B cell (primary cell): ENCODE results near the gene MYO9B. TPM values are rescaled to one million over a fixed set of nuclear protein-coding genes. Genes with fewer than 3 reads are reported as not detected.

Experiments used
- ATAC-seq: fragments of 200-7000 bp; cut with Tn5 transposase; one replicate; pipeline ENCODE4 v1.10.0; 2021; ENCODE audit warnings: low read depth, mild to moderate bottlenecking, moderate number of reproducible peaks, moderate library complexity
- CTCF ChIA-PET: fragments of 350-600 bp; sonication (Branson Sonifier 250); formaldehyde crosslinking; loops from one replicate; lab custom pipeline; 2021; ENCODE audit warnings: antibody characterized with exemption, inconsistent platforms; lab: Charles Lee
- POLR2A ChIA-PET: fragments of 350-600 bp; sonication (Branson Sonifier 250); formaldehyde crosslinking; loops from one replicate; lab custom pipeline; 2021; ENCODE audit warnings: antibody characterized with exemption; lab: Charles Lee
- DNase-seq: peaks from one replicate; pipeline ENCODE4 v3.0.0; 2013
- H2AFZ ChIP-seq: 2 replicates; pipeline ENCODE4 v1.6.1; 2012; ENCODE audit warnings: mild to moderate bottlenecking, low read depth, low read length; ENCODE audit not compliant: insufficient read depth, poor library complexity, severe bottlenecking
- H3K27ac ChIP-seq, 2 donors: 1 replicate in 1 of 2; 2 replicates in 1 of 2; pipeline ENCODE4 v1.5.1; 2012 to 2013; ENCODE audit warnings: low read length in 2 of 2, mild to moderate bottlenecking in 2 of 2, moderate library complexity in 1 of 2
- H3K27me3 ChIP-seq, 4 experiments: fragments of 200-600 bp in 1 of 4; sonication (generic) in 1 of 4; replicated peaks in 1 of 4; 1 replicate in 2 of 4; 2 replicates in 2 of 4; pipeline versions ENCODE4 v1.6.1 to v1.7.0; 2013 to 2016; ENCODE audit warnings: low read length in 3 of 4, mild to moderate bottlenecking in 2 of 4, mixed read lengths in 1 of 4, moderate library complexity in 1 of 4; ENCODE audit not compliant: insufficient read depth in 4 of 4, control insufficient read depth in 3 of 4; ENCODE audit errors: control extremely low read depth in 1 of 4
- H3K36me3 ChIP-seq, 2 experiments: replicated peaks in 1 of 2; 1 replicate in 1 of 2; 2 replicates in 1 of 2; pipeline versions ENCODE4 v1.6.1 to v1.7.1; 2013; ENCODE audit warnings: low read length in 1 of 2; ENCODE audit not compliant: insufficient read depth in 2 of 2, control insufficient read depth in 1 of 2; ENCODE audit errors: control extremely low read depth in 1 of 2, extremely low read depth in 1 of 2
- H3K4me1 ChIP-seq, 2 donors: fragments of 200-600 bp in 1 of 2; sonication (generic) in 1 of 2; 1 replicate in 1 of 2; 2 replicates in 1 of 2; pipeline versions ENCODE4 v1.5.1 to v1.6.1; 2013 to 2017; ENCODE audit warnings: low read length in 2 of 2; ENCODE audit not compliant: control insufficient read depth in 2 of 2, insufficient read depth in 2 of 2
- H3K4me2 ChIP-seq: replicated peaks from 2 replicates; pipeline ENCODE3; 2012; ENCODE audit warnings: mild to moderate bottlenecking, low read depth, low read length; ENCODE audit not compliant: poor library complexity, severe bottlenecking
- H3K4me3 ChIP-seq, 5 experiments: fragments of 200-600 bp in 1 of 5; sonication (generic) in 1 of 5; 1 replicate in 3 of 5; 2 replicates in 2 of 5; pipeline versions ENCODE4 v1.5.1 to v1.7.0; 2011 to 2016; ENCODE audit warnings: low read length in 4 of 5, mild to moderate bottlenecking in 4 of 5, low read depth in 2 of 5, control low read depth in 1 of 5, moderate library complexity in 1 of 5; ENCODE audit not compliant: insufficient read depth in 1 of 5; ENCODE audit errors: control extremely low read depth in 1 of 5, extremely low read depth in 1 of 5
- H3K79me2 ChIP-seq: fragments of 200-600 bp; sonication (generic); one replicate; pipeline ENCODE4 v1.6.0; 2016; ENCODE audit warnings: low read length; ENCODE audit not compliant: control insufficient read depth, insufficient read depth
- H3K9ac ChIP-seq: fragments of 200-600 bp; sonication (generic); 2 replicates; pipeline ENCODE4 v1.6.1; 2017; ENCODE audit warnings: mild to moderate bottlenecking, low read length, moderate library complexity
- H3K9me3 ChIP-seq, 3 donors: one replicate each; pipeline versions ENCODE4 v1.6.1 to v1.7.1; 2013; ENCODE audit warnings: low read length in 2 of 3; ENCODE audit not compliant: control insufficient read depth in 2 of 3, insufficient read depth in 1 of 3; ENCODE audit errors: control extremely low read depth in 1 of 3
- H4K20me1 ChIP-seq: 2 replicates; pipeline ENCODE4 v1.6.0; 2012; ENCODE audit warnings: mild to moderate bottlenecking, low read length; ENCODE audit not compliant: insufficient read depth, control insufficient read depth, poor library complexity, severe bottlenecking
- H3K27ac Mint-ChIP-seq: one replicate; pipeline ENCODE4 v1.8.0; 2021; ENCODE audit warnings: mixed read lengths
- H3K27me3 Mint-ChIP-seq: one replicate; pipeline ENCODE4 v1.8.0; 2021; ENCODE audit warnings: mixed read lengths
- H3K4me1 Mint-ChIP-seq: one replicate; pipeline ENCODE4 v1.8.0; 2021; ENCODE audit warnings: mixed read lengths
- H3K4me3 Mint-ChIP-seq: one replicate; pipeline ENCODE4 v1.8.0; 2021; ENCODE audit warnings: mixed read lengths
- H3K9me3 Mint-ChIP-seq: one replicate; pipeline ENCODE4 v1.8.0; 2022; ENCODE audit warnings: mixed read lengths; ENCODE audit not compliant: insufficient read depth
- EZH2 ChIP-seq: IDR thresholded peaks from 2 replicates; pipeline ENCODE4 v1.6.1; 2012; ENCODE audit warnings: borderline replicate concordance, low read depth, mild to moderate bottlenecking, moderate library complexity, low read length; ENCODE audit not compliant: insufficient read depth, poor library complexity, severe bottlenecking
- WGBS: methylation state at CpG from one replicate; pipeline ENCODE4 v1.1.5; 2013; ENCODE audit warnings: missing lambda C conversion rate; ENCODE audit not compliant: insufficient coverage; 5-methylcytosine and 5-hydroxymethylcytosine counted together
- intact Hi-C: fragments of 100-400 bp; cut with micrococcal nuclease; formaldehyde crosslinking; loops from one replicate; pipeline ENCODE4 v1.10.0; 2022
- polyA plus RNA-seq: library from polyadenylated mRNA; depleted of rRNA; stranded (reverse); fragments of >200 nt; gene quantifications from 2 replicates; pipeline ENCODE4 v1.2.3, GENCODE V29; 2012
- total RNA-seq, 2 donors: library from RNA; stranded (reverse); fragments of 120-200 nt in 1 of 2; gene quantifications; 1 replicate in 1 of 2; 2 replicates in 1 of 2; pipeline versions ENCODE4 v1.2.3 to v1.2.4, GENCODE V29; 2013 to 2022
- TF ChIP-seq, protein P1 (sequence below): fragments of 200-600 bp; IDR thresholded peaks from one replicate; pipeline ENCODE4 v1.8.0; 2022; ENCODE audit warnings: antibody characterized with exemption, mild to moderate bottlenecking

MYO9B gene
- total and polyA plus RNA-seq, 2 donors (not counting 1 experiment from before 2014, with no cell fraction given), result 256 to 273 TPM

DNA sequence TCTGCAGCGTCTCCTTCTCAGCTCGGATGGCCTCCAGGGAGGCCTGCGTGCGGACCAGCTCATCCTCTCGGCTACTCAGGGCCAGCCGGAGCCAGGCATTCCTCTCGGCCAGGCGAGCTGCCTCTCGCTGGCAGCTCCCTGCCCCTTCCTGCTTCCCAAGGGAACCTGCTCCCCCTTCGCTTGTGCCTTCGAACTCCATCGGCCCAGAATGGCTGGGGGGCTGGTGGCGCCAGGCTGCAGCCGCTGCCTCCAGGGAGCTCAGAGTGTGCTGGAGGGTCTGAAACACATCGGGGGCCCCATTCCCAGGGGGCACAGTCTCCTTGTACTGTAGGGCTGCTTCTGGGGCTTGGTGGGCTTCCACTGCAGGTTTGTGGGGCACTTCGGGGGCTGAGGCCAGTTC is 187.0 kb downstream of the MYO9B start:
- no peak for DNase-seq
- Mint-ChIP-seq H3K9me3 (no peaks in the 10 kb centered on the region), H3K4me1 (peaks cover 18% of the 10 kb centered on the region), H3K4me3 (no peak overlapping the region), H3K27me3 (no peaks in the 10 kb centered on the region), H3K27ac (no peak overlapping the region)
- H3K36me3 ChIP-seq, result no peaks in the 10 kb centered on the region
- intact Hi-C loops, result no loop called here
- H3K9ac ChIP-seq, result no peak overlapping the region
- ChIA-PET POLR2A (no interaction called here), CTCF (interaction anchor here (1.1 to 4.1 kb wide), 5 partner anchors 11 to 79 kb away, joined by 3 to 46 read pairs (median 4); partner anchors contain the start of gene ANKLE1)
- H3K27ac ChIP-seq, result no peak overlapping the region
- H3K9me3 ChIP-seq, result peaks cover 0 to 20% (median 6%) of the 10 kb centered on the region in 3 donors
- no peak overlapping the region for H3K4me3 ChIP-seq
- peaks cover 0 to 23% of the 10 kb centered on the region in 2 donors for H3K4me1 ChIP-seq
- no peak for TF ChIP-seq EZH2
- TF ChIP-seq, protein P1, sequence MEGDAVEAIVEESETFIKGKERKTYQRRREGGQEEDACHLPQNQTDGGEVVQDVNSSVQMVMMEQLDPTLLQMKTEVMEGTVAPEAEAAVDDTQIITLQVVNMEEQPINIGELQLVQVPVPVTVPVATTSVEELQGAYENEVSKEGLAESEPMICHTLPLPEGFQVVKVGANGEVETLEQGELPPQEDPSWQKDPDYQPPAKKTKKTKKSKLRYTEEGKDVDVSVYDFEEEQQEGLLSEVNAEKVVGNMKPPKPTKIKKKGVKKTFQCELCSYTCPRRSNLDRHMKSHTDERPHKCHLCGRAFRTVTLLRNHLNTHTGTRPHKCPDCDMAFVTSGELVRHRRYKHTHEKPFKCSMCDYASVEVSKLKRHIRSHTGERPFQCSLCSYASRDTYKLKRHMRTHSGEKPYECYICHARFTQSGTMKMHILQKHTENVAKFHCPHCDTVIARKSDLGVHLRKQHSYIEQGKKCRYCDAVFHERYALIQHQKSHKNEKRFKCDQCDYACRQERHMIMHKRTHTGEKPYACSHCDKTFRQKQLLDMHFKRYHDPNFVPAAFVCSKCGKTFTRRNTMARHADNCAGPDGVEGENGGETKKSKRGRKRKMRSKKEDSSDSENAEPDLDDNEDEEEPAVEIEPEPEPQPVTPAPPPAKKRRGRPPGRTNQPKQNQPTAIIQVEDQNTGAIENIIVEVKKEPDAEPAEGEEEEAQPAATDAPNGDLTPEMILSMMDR, result no peak
- no peaks in the 10 kb centered on the region for H4K20me1 ChIP-seq
- H3K27me3 ChIP-seq, result no peaks in the 10 kb centered on the region
- no peaks in the 10 kb centered on the region for H3K79me2 ChIP-seq
- no peak for ATAC-seq
- H3K4me2 ChIP-seq, result no peak overlapping the region
- WGBS, result 92% methylated on average over 16 of the region's 16 CpGs
- H2AFZ ChIP-seq, result no peak overlapping the region

Other genes starting within 250 kb of the MYO9B start
- 118 and 131 TPM in 2 replicates for gene SIN3B, start 246.4 kb upstream of the MYO9B start, total RNA-seq
- gene SIN3B, start 246.4 kb upstream of the MYO9B start, polyA plus RNA-seq, result 138 and 157 TPM in 2 replicates
- 0.39 and 1.1 TPM in 2 replicates for gene F2RL3, start 186.8 kb upstream of the MYO9B start, total RNA-seq
- 0.01 and 0.19 TPM in 2 replicates for gene F2RL3, start 186.8 kb upstream of the MYO9B start, polyA plus RNA-seq
- gene CPAMD8, start 49.0 kb upstream of the MYO9B start, total RNA-seq, result 2.7 and 5.1 TPM in 2 replicates
- 1.1 and 1.6 TPM in 2 replicates for gene CPAMD8, start 49.0 kb upstream of the MYO9B start, polyA plus RNA-seq
- 22.4 and 24.9 TPM in 2 replicates for gene HAUS8, start 325 bp upstream of the MYO9B start, total RNA-seq
- 17.6 and 18.3 TPM in 2 replicates for gene HAUS8, start 325 bp upstream of the MYO9B start, polyA plus RNA-seq
- 39.9 and 49.5 TPM in 2 replicates for gene USE1, start 139.6 kb downstream of the MYO9B start, total RNA-seq
- gene USE1, start 139.6 kb downstream of the MYO9B start, polyA plus RNA-seq, result 48.3 and 56.5 TPM in 2 replicates
- gene OCEL1, start 150.4 kb downstream of the MYO9B start, total RNA-seq, result 30.5 and 40.4 TPM in 2 replicates
- gene OCEL1, start 150.4 kb downstream of the MYO9B start, polyA plus RNA-seq, result 12.0 and 28.5 TPM in 2 replicates
- 4.9 and 5.1 TPM in 2 replicates for gene NR2F6, start 170.1 kb downstream of the MYO9B start, total RNA-seq
- gene NR2F6, start 170.1 kb downstream of the MYO9B start, polyA plus RNA-seq, result 2.0 and 2.9 TPM in 2 replicates
- 0.12 and 0.39 TPM in 2 replicates for gene USHBP1, start 189.0 kb downstream of the MYO9B start, total RNA-seq
- 0.03 TPM in 1 of 2 replicates, not detected in the other for gene USHBP1, start 189.0 kb downstream of the MYO9B start, polyA plus RNA-seq
- gene BABAM1, start 191.7 kb downstream of the MYO9B start, total RNA-seq, result 126 and 129 TPM in 2 replicates
- gene BABAM1, start 191.7 kb downstream of the MYO9B start, polyA plus RNA-seq, result 98.6 and 105 TPM in 2 replicates
- 6.2 and 6.3 TPM in 2 replicates for gene ANKLE1, start 206.1 kb downstream of the MYO9B start, total RNA-seq
- gene ANKLE1, start 206.1 kb downstream of the MYO9B start, polyA plus RNA-seq, result 6.0 and 7.6 TPM in 2 replicates
- 7.2 and 9.7 TPM in 2 replicates for gene ABHD8, start 227.6 kb downstream of the MYO9B start, total RNA-seq
- 4.6 and 5.2 TPM in 2 replicates for gene ABHD8, start 227.6 kb downstream of the MYO9B start, polyA plus RNA-seq
- gene MRPL34, start 230.1 kb downstream of the MYO9B start, total RNA-seq, result 40.7 and 45.7 TPM in 2 replicates
- 15.1 and 16.5 TPM in 2 replicates for gene MRPL34, start 230.1 kb downstream of the MYO9B start, polyA plus RNA-seq
- 35.5 and 38.4 TPM in 2 replicates for gene DDA1, start 233.8 kb downstream of the MYO9B start, total RNA-seq
- 37.4 and 38.4 TPM in 2 replicates for gene DDA1, start 233.8 kb downstream of the MYO9B start, polyA plus RNA-seq